ENCODE measurements around the gene KCNJ1.

KCNJ1 gene

GRCh38 chr11:128846985-128847384, 20.1 kb downstream of the KCNJ1 start:
- Histone ChIP-seq H3K79me2 (ENCODE audit: low read length) (no peaks in the 10 kb centered on the region), H3K4me1 (ENCODE audit: low read length) (peaks cover 12% of the 10 kb centered on the region), H2AFZ (ENCODE audit: low read depth, low read length) (no peak overlapping the region), H3K9ac (ENCODE audit: low read length) (no peak overlapping the region), H3K4me3 (ENCODE audit: low read length) (no peak overlapping the region), H3K27ac (ENCODE audit: low read length) (no peak overlapping the region), H3K27me3 (ENCODE audit: low read depth, low read length) (no peaks in the 10 kb centered on the region; the same call in 1 of the 2 replicates), H3K36me3 (replicated peaks; ENCODE audit: low read depth, low read length) (no peaks in the 10 kb centered on the region), H3K4me2 (ENCODE audit: low read length) (no peak overlapping the region), H4K20me1 (ENCODE audit: insufficient read depth, low read length) (no peaks in the 10 kb centered on the region), H3K9me3 (ENCODE audit: insufficient read depth, low read length) (no peaks in the 10 kb centered on the region)
- TF ChIP-seq CTCF (IDR thresholded peaks at IDR 0.05; ENCODE audit: low read depth, low read length) = no peak
- no peak for TF ChIP-seq EZH2phosphoT487 (IDR thresholded peaks at IDR 0.05; ENCODE audit: low read depth)

- H3K9me3 ChIP-seq (ENCODE audit: insufficient read depth, low read length) = no peaks in the 10 kb centered on the region
- TF ChIP-seq EZH2phosphoT487 (IDR thresholded peaks at IDR 0.05; ENCODE audit: low read depth) = no peak
- TF ChIP-seq CTCF (IDR thresholded peaks at IDR 0.05; ENCODE audit: low read depth, low read length) = no peak
- H4K20me1 ChIP-seq (ENCODE audit: insufficient read depth, low read length) = no peaks in the 10 kb centered on the region
- no peak overlapping the region for H3K27ac ChIP-seq (ENCODE audit: low read length)
- no peaks in the 10 kb centered on the region for H3K79me2 ChIP-seq (ENCODE audit: low read length)
- H3K4me3 ChIP-seq (ENCODE audit: low read length) = no peak overlapping the region
- H2AFZ ChIP-seq (ENCODE audit: low read depth, low read length) = no peak overlapping the region
- H3K27me3 ChIP-seq (ENCODE audit: low read depth, low read length) = no peaks in the 10 kb centered on the region; the same call in 1 of the 2 replicates
- no peaks in the 10 kb centered on the region for H3K36me3 ChIP-seq (replicated peaks; ENCODE audit: low read depth, low read length)
- no peak overlapping the region for H3K4me2 ChIP-seq (ENCODE audit: low read length)
- H3K9ac ChIP-seq (ENCODE audit: low read length) = no peak overlapping the region
- peaks cover 28% of the 10 kb centered on the region for H3K4me1 ChIP-seq (ENCODE audit: low read length)
These were observed 21.7 kb downstream of the KCNJ1 start for GRCh38 chr11:128845334-128845780.

GRCh38 chr11:128843198-128843785, 23.8 kb downstream of the KCNJ1 start:
- Histone ChIP-seq H3K4me3 (ENCODE audit: low read length) (no peak overlapping the region), H3K9me3 (ENCODE audit: insufficient read depth, low read length) (no peaks in the 10 kb centered on the region), H4K20me1 (ENCODE audit: insufficient read depth, low read length) (no peaks in the 10 kb centered on the region), H3K9ac (ENCODE audit: low read length) (no peak overlapping the region), H3K27ac (ENCODE audit: low read length) (no peak overlapping the region), H2AFZ (ENCODE audit: low read depth, low read length) (no peak overlapping the region), H3K79me2 (ENCODE audit: low read length) (no peaks in the 10 kb centered on the region), H3K4me2 (ENCODE audit: low read length) (no peak overlapping the region), H3K27me3 (ENCODE audit: low read depth, low read length) (peaks cover 4% of the 10 kb centered on the region), H3K36me3 (replicated peaks; ENCODE audit: low read depth, low read length) (no peaks in the 10 kb centered on the region), H3K4me1 (ENCODE audit: low read length) (peaks cover 28% of the 10 kb centered on the region)
- TF ChIP-seq CTCF (IDR thresholded peaks at IDR 0.05; ENCODE audit: low read depth, low read length) = no peak
- no peak for TF ChIP-seq EZH2phosphoT487 (IDR thresholded peaks at IDR 0.05; ENCODE audit: low read depth)

GRCh38 chr11:128841461-128842072, 25.5 kb downstream of the KCNJ1 start:
- Histone ChIP-seq H3K79me2 (ENCODE audit: low read length) (no peaks in the 10 kb centered on the region), H2AFZ (ENCODE audit: low read depth, low read length) (no peak overlapping the region), H3K4me2 (ENCODE audit: low read length) (0 out of 2 replicates have a peak overlapping the region, but pooled peaks have one; percentile 12), H3K27ac (ENCODE audit: low read length) (no peak overlapping the region), H3K4me3 (ENCODE audit: low read length) (no peak overlapping the region), H3K36me3 (replicated peaks; ENCODE audit: low read depth, low read length) (no peaks in the 10 kb centered on the region), H3K9me3 (ENCODE audit: insufficient read depth, low read length) (no peaks in the 10 kb centered on the region), H4K20me1 (ENCODE audit: insufficient read depth, low read length) (no peaks in the 10 kb centered on the region), H3K4me1 (ENCODE audit: low read length) (peaks cover 28% of the 10 kb centered on the region), H3K9ac (ENCODE audit: low read length) (no peak overlapping the region), H3K27me3 (ENCODE audit: low read depth, low read length) (peaks cover 9% of the 10 kb centered on the region)
- TF ChIP-seq EZH2phosphoT487 (IDR thresholded peaks at IDR 0.05; ENCODE audit: low read depth) (no peak), CTCF (IDR thresholded peaks at IDR 0.05; ENCODE audit: low read depth, low read length) (no peak)
